ENCODE data around the gene SYNDIG1.

SYNDIG1 gene

DNA sequence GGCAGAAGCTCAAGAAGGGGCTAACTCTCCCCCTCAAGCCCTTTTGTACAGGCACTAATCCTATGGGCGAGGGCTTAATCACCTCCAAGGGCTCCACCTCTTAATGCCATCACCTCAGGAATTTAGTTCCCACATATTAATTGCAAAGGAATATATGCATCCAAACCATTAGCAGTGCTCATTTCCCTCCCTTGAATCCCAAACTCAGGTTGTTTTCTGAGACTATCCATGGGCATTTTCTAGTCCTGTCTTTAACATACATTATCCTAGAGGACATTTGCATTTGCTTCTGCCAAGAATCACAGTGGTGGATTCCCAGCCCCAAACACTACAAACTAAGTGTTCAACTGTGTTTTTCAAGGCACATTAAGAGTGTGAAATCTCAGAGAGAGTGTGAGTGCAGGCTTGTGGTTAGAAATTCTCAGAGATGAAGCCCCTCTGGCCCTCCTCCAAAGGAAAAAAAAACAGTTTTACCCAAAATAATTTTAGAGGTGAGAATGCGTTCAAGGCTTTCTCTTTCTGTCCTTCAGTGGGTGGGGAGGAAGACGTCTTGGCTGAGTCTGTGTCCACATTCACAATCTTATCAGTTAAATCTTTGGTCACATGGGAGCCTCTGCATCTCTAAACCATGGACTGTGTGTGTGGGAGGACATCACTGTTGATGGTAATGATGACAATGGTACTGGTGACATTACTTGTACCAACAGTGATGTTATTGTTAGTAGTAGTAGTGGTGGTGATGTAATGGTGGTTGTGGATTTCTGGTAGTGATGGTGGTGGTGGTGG lies 59.3 kb downstream of the SYNDIG1 start:
- DNase-seq (ENCODE audit: low read depth) = no peak

DNA sequence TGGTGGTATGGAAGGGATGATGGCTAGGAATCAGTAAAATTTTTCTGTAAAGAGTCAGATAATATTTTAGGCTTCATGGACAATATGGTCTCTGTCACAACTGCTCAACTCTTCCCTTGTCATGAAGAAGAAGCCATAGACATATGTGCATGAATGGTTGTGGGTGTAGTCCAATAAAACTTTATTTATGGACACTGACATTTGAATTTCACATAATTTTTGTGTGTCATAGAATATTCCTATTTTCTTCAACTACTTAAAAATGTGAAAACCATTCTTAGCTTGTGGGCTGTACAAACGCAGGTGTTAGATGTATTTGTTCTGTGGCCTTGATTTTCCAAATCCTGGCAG lies 59.9 kb downstream of the SYNDIG1 start:
- no peak for DNase-seq (ENCODE audit: low read depth)

DNA sequence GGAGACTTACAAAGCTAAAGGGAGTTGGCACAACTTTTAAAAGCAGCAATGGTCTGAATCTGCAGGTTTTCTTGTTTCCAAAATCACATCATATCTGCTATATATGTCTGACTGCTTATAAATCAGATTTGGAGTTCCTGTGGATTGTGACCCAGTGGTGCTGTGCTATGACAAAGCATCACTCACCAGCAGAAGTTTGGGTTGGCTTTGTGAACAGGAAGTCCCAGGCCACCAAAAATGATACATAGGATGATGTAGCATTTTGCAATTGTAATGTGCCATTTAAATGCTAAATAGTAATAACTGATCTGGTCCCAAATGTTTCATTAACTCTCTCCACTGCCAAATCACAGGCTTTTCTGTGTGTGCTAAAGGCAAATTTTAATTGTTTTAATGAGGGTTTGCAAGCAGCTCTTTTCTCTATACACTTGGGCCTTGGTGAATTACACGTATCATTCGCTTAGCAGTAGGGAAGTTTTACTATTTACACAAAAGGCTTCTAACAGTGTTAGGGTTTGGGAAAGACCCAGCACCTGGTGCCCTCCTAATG lies 60.8 kb downstream of the SYNDIG1 start:
- no peak for DNase-seq (ENCODE audit: low read depth)

DNA sequence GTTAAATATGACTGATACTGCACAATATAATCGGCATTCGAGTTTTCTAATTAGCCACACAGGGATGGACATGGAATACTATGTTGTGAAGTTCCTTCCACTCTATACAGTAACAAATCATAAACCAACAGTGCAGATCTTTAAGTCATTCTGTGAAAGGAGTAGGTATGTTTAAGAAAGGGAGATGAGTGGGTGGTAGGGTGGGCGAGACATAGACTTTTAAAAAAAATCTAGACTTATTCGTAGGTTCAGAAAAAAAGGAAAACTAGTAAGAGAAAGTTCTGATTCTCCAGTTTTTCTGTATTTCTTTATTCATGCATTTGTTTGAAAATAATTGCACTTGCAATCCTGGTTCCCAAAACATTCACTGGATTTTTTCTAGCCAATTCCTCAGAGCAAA lies 61.8 kb downstream of the SYNDIG1 start:
- DNase-seq (ENCODE audit: low read depth) = no peak

DNA sequence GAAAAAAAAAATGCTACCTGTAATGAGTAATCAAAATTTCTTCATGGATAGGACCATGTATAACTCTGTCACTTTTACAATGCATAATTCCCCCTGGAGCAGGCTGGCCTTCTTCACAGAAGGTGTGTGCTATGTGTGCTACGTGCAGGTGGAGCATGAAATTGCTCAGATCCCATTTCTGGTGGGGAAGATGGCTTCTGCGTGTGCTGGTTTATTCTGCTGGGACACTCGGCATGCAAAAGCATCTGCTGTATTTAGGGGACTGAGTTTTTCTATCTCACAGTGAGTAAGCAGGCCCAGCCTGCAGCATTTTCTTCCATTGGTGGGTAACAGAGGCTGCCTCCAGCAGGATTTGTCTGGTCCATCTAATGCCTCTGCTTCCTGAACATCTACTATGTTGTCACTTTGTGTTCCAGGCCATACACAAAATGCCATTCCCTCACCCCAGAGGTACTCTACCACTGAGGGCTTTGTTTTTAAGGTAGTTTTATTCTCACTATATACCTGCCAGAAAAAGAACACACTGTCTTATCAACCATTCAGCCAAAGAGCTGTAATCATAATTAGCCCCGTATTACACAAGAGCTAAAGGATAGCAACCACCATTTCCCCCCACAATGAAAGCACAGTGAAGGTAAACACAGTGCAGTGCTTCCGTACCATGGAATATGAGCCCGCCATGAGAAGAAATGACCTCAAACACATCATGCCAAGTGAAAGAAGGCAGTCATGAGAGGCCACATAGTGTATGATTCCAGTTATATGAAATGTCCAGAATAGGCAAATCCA lies 62.4 kb downstream of the SYNDIG1 start:
- DNase-seq (ENCODE audit: low read depth) = no peak

DNA sequence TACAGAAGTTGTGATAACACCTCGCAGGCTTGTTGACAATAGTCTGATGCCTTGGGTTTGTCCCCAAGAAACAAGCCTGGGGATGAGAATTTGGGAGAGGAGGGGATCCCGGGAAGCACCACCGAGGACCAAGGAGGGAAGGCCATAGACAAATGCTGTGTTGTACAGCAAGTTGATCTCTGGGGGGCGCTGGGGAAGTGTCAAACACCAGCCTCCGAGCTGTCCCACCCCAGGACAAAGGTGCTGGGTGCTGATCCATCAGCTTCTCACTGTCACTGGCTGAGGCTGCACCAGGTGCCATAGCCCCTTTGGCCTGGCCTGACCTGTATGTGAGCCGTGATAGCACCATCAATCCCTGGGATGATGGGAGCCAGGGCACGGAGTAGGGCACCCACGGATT lies 64.0 kb downstream of the SYNDIG1 start:
- no peak for DNase-seq (ENCODE audit: low read depth)

DNA sequence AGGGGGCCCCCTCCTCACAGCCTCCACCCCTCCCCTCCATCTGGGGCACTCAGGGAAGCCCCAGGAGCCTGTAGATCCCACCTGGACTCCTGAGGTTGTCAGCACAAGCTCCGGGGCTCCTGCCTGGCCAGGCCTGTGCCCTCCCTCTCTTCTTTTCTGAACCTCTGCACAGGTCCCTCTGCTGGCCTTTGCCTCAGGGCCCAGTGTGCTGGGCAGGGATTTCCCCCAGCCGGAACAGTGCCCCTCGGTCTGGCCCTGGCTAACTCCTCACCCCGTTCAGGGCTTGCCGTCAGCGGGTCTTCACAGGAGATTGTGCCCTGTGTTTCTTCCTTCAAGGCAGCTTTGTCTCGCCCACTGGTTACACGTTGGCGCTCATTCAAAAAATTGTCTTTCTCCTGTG lies 64.9 kb downstream of the SYNDIG1 start:
- DNase-seq (ENCODE audit: low read depth) = no peak

DNA sequence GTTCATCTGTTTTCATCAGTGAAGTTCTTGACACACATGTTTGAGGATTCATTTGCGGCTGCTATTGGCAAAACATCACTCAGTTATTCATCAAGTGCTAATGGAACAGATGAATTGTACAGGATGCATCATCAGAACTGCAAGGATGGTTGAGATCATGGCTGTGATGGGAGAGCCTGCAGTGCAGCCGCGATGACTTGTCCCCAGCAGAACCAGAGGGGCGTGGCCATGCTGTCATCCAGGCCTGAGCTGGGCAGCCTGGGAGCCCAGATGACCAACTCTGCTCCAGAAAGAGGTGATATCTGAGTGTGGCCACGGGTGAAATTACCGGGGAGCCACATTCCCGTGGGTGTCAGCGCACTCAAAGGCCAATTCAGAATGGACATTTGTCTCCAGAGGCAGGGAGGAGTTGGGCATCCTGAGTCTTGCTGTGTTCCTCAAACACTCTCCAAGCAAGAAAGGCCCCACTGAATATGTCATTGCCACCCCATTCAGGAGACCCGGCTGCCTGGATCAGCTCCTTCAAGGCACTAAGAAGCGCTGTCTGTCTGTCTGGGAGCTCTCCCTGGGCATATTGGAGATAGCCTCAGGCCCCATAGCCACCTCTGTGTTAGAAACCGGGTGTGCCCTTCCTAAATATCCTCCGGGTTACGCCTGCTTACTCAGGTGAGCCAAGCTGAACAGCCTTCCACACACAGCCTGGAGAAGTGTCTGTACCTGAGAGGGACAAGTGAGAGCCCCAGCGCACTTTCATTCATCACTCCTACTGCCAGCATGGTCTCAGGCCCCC lies 66.7 kb downstream of the SYNDIG1 start:
- no peak for DNase-seq (ENCODE audit: low read depth)

DNA sequence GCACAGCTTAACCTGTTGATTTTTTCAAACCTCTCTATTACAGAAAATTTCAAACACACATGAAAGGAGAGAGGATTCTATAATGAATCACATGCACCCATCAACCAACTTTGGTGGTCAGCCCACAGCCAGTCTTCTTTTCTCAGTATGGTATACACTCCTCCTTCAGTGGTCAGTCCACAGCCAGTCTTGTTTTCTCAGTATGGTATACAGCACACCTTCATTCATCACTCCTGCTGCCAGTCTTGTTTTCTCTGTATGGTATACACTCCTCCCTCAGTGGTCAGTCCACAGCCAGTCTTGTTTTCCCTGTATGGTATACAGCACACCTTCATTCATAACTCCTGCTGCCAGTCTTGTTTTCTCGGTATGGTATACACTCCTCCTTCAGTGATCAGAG lies 67.8 kb downstream of the SYNDIG1 start:
- DNase-seq (ENCODE audit: low read depth) = no peak

DNA sequence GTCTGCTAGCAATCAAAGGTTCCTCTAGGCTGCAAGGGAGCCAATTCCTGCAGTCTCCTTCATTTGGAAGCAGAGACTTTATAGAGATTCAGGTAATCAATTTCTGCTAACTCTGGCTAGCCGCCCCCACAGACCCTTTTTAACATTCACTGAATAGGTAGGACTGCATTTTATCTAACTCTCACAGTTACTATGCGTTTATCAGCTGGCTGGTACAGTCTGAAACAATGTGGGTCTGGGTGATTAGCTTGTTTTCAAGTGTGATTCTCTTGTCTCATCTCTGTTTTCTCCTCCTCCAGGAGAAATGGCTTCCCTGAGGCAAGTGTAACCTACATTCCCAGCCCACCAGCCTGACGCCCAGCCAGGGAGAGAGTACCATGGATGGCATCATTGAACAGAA lies 73.3 kb downstream of the SYNDIG1 start:
- DNase-seq (ENCODE audit: low read depth) = no peak

DNA sequence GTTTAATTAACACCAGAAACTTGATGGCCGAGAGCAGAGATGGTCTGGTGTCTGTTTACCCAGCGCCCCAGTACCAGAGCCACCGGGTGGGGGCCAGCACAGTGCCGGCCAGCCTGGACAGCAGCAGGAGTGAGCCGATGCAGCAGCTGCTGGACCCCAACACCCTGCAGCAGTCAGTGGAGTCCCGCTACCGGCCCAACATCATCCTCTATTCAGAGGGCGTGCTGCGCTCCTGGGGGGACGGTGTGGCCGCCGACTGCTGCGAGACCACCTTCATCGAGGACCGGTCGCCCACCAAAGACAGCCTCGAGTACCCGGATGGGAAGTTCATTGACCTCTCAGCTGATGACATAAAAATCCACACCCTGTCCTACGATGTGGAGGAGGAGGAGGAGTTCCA lies 73.7 kb downstream of the SYNDIG1 start:
- no peak for DNase-seq (ENCODE audit: low read depth)

DNA sequence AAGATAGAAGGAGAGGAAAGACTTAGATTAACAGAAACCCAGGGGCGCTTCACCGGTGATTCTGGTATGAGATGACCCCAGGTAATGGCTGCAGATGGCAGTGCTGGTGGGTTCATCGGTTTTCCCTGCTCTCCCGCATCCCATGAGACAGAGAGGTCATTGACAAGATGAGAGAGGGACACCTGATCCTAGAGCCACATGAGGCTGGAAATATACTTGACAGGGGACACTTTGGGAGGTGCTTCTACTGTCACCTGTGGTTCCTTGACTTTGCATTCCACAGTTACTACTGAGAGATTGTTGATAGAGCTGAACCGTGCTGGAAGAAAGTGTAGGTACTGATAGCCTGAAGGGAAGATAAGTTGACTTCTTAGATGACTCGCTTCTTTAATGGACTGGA lies 74.3 kb downstream of the SYNDIG1 start:
- DNase-seq (ENCODE audit: low read depth) = no peak

DNA sequence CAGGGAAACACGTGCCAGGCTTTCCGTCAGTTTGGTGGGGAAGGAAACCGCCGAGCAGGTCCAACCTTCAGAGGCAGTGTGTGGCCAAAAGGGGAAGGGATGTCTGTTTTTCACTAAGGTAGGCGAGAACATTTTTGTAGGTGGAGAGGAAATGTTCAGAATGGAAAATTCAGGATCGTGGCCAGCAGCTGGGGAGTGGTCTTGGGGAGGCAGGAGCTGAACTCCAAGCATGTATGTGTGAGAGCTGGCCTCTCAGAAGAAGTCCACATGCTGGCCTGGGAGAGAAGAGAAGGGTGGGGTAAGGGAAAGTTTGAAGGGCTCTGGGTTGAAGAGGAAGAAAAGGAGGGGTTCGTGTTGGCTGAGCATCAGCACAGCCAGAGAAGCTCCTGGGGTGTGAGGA lies 74.9 kb downstream of the SYNDIG1 start:
- no peak for DNase-seq (ENCODE audit: low read depth)

DNA sequence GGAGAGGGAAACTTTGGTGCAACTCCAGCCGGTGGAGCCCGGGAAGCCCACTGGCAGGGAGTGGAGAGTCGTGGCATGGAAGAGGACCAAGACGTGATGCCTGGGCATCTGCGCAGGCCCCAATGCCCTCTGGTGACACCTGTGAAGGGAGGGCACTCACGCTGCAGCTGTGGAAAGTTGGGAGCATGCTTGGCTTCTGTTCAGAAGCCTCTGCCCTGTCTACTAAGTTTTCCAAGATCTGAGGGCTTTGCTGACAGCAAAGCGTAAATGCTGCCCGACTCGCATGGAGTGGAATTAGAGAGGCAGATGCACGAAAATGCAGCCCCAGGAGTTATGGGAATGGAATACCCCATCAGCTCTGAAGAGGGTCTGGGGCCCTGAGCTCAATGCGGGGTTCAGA lies 75.7 kb downstream of the SYNDIG1 start:
- no peak for DNase-seq (ENCODE audit: low read depth)

DNA sequence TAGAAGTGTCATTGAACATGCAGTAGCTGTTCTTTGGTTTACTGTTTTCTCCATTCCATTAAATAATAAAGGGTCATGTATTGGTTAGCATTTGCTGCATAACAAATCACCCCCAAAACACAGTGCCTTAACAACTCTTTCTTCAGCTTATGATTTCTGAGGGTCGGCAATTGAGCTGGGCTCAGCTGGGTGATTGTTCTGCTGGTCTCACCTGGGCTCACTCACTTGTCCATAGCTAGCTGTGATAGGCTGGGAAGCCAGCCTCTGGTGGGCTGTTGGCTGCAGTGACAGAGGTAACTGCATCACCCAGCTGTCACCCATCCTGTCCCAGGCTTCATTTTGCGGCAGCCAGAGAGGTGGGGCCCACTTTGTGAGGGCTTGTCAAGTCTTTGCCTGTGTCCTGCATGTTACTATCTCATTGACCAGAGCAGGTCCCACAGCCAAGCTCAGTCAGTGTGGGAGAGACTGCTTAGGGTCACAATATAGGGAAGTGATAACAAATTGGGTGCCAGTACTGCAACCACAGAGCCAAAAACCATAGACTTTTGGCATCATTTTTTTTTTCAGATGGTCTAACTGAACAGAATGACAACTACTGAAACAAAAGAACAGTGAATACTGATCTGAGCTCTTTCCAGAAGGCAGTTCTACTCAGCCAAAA lies 76.9 kb downstream of the SYNDIG1 start:
- DNase-seq (ENCODE audit: low read depth) = no peak

DNA sequence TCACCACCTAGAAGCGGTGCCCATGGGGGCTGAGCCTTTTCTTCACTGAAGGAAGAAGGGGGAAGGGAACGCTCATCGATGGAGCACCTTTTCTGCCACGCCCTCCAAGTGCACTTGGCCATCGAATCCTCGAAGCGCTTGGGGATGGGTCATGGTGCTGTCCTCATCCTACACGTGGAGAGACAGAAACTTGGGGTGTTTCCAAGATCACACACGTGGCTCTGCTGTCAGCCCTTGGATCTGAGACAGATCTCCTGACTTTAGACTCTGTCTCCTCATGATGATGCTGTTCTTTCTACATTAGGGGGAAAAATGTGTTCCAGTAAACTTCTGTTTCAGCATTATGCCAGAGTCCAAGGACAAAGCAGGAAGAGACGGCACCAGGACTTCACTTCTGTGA lies 78.5 kb downstream of the SYNDIG1 start:
- DNase-seq (ENCODE audit: low read depth) = no peak

DNA sequence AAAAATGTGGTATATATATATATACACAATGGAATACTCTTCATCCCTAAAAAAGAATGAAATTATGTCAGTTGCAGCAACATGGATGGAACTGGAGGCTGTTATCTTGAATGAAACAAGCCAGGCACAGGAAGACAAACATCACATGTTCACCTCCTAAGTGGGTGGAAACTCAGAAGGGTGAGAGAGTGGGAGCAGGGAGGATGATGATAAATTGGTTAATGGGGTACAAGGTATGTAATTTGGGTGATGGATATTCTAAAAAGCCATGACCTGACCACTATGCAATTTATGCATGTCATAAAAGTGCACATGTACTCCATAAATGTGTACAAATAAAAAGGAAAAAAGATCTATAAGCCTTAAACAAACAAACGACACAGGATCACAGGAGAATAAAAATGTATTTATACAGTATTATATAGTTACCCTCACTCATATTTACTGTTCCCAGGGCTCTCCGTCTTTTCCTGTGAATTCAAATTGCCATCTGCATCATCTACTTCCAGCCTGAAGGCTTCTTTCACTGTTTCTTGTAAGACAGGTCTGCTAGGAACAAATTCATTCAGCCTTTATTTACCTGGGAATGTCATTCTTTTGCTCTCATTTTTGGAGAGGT lies 89.8 kb downstream of the SYNDIG1 start:
- no peak for DNase-seq (ENCODE audit: low read depth)

DNA sequence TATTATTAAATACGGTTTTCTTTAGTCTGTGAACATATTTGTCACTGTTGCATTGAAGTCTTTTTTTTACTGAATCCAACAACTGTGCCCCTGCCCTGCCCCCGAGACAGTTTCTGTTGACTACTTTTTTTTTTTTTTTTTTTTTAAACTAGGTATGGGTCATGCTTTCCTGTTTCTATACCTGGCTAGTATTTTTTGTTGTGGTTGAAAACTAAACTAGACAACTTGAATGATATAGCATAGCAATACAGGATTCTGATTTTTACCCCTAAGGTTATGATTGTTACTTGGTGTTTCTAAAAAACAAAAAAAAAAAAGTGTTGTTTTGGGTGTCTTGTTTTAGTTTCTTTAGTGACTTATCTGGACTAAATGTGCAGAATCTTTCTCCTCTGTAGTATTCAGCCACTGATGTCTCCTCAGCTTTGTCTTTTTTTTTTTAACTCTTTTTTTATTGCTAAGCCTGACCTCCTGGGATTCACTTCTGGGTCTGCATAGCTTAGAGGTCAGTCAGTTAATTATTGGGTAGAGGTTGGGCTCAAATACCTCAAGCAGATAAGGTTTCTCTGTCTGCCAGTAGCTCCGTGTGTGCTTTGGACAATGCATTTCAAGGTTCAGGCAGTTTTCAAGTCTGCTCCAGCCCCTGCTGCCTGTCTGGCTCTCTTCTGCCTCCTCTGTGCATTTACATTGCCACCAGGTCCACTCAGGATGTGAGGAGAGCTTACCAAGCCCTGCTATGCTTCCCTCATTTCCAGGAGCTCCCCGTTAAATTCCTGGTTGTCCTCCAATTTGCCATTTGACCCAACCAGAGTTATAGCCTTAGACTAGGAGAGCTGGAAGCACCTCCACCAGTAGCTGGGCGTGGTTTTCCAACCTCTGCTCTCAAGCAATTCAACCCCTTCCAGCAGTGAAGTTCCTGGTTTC lies 91.4 kb downstream of the SYNDIG1 start:
- no peak for DNase-seq (ENCODE audit: low read depth)

DNA sequence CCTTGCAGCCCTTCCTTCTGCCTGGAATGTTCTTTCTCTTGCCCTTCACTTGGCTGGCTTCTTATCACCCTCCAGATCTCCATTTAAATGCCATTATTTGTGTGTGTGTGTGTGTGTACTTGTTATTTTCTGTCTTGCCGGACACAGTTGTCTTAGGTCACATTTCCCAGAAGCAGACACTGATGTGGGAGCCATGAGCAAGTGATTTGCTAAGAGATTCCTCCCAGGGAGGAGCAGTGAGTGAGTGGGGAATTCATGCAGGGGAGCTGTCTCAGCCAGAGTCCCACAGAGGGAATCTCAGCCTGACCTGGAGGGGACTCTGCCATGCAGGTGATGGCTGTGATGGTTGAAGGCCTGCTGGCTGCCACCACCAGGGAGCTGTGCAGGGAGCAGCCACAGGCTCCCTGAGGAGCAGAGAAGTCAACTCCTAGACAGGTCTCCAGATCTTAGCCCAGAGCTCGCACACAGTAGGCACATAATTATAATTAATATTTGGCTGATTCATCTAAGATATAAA lies 96.5 kb downstream of the SYNDIG1 start:
- no peak for DNase-seq (ENCODE audit: low read depth)

DNA sequence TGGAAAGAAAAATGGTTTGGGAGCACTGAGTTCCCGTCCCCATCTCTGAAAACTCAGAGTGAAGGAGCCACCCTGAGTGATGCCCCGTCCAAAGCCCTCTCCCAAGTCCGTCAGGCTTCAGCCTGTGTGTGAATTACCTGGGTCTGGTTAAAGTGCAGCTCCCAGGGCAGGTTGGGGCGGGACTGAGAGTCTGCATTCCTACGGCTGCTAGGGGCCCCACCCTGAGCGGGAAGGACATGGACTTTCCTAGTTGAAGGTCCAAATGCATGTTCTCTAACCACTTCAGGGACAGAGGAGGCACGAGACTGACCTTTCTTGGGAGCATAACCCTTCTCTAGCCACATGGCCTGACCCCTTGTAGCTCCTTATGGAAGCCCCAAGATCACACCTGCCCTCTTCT lies 97.2 kb downstream of the SYNDIG1 start:
- DNase-seq (ENCODE audit: low read depth) = no peak
